Activated CD4-positive, alpha-beta memory T cell treated with anti-CD3 and anti-CD28 coated beads for 36 hours (primary cell): ENCODE results near the gene KMT5B. TPM values are rescaled to one million over a fixed set of nuclear protein-coding genes. Genes with fewer than 3 reads are reported as not detected.

Experiments used
- CTCF ChIA-PET: fragments of 350-600 bp; sonication (Branson Sonifier 250); formaldehyde crosslinking; loops from one replicate; lab custom pipeline; 2021; ENCODE audit warnings: antibody characterized with exemption, inconsistent platforms; lab: Charles Lee
- POLR2A ChIA-PET: fragments of 350-600 bp; sonication (Branson Sonifier 250); formaldehyde crosslinking; loops from one replicate; lab custom pipeline; 2021; ENCODE audit warnings: antibody characterized with exemption; lab: Charles Lee
- DNase-seq: peaks from one replicate; pipeline ENCODE4 v3.0.0-alpha.2; 2020
- H3K27ac Mint-ChIP-seq: one replicate; pipeline ENCODE4 v1.8.0; 2021; ENCODE audit warnings: mixed read lengths
- H3K27me3 Mint-ChIP-seq: one replicate; pipeline ENCODE4 v1.8.0; 2021; ENCODE audit warnings: mixed read lengths
- H3K36me3 Mint-ChIP-seq: one replicate; pipeline ENCODE4 v1.8.0; 2021; ENCODE audit warnings: mixed read lengths
- H3K4me1 Mint-ChIP-seq: one replicate; pipeline ENCODE4 v1.8.0; 2021; ENCODE audit warnings: low read depth, mixed read lengths
- H3K4me3 Mint-ChIP-seq: one replicate; pipeline ENCODE4 v1.8.0; 2021; ENCODE audit warnings: mild to moderate bottlenecking, mixed read lengths
- H3K9me3 Mint-ChIP-seq: one replicate; pipeline ENCODE4 v1.8.0; 2021; ENCODE audit warnings: mixed read lengths
- intact Hi-C: fragments of 100-400 bp; cut with micrococcal nuclease; formaldehyde crosslinking; loops from one replicate; pipeline ENCODE4 v1.15.1; 2023
- total RNA-seq, 2 experiments: library from RNA; stranded (reverse); gene quantifications; one replicate each; pipeline ENCODE4 v1.2.3, GENCODE V29; 2021

Gene KMT5B
- total RNA-seq, 2 experiments from 2014 or later: 18.5 to 21.2 TPM

GRCh38 chr11:68169442-68169841 is 43.7 kb downstream of the KMT5B start:
- ChIA-PET CTCF (no interaction called here), POLR2A (interaction anchor here (1.5 kb wide), 1 partner anchor 24 kb away, joined by 3 read pairs; no protein-coding TSS in a partner anchor)
- intact Hi-C loops: no loop called here
- no peaks in the 10 kb centered on the region for H3K4me1 Mint-ChIP-seq
- H3K36me3 Mint-ChIP-seq: peaks cover 18% of the 10 kb centered on the region
- H3K27ac Mint-ChIP-seq: no peak overlapping the region
- H3K9me3 Mint-ChIP-seq: no peaks in the 10 kb centered on the region
- DNase-seq: no peak
- no peak overlapping the region for H3K4me3 Mint-ChIP-seq
- no peaks in the 10 kb centered on the region for H3K27me3 Mint-ChIP-seq

GRCh38 chr11:68168694-68169093 is 44.4 kb downstream of the KMT5B start:
- no peaks in the 10 kb centered on the region for H3K9me3 Mint-ChIP-seq
- ChIA-PET POLR2A (interaction anchor here (1.5 kb wide), 1 partner anchor 25 kb away, joined by 3 read pairs; no protein-coding TSS in a partner anchor), CTCF (no interaction called here)
- peaks cover 11% of the 10 kb centered on the region for H3K36me3 Mint-ChIP-seq
- intact Hi-C loops: no loop called here
- H3K27ac Mint-ChIP-seq: no peak overlapping the region
- H3K4me3 Mint-ChIP-seq: no peak overlapping the region
- H3K4me1 Mint-ChIP-seq: no peaks in the 10 kb centered on the region
- H3K27me3 Mint-ChIP-seq: no peaks in the 10 kb centered on the region
- DNase-seq: no peak

- ChIA-PET POLR2A (no interaction called here), CTCF (no interaction called here)
Measured at GRCh38 chr11:68167474-68167873, 45.6 kb downstream of the KMT5B start.

GRCh38 chr11:68166969-68167368 is 46.1 kb downstream of the KMT5B start:
- Mint-ChIP-seq H3K36me3 (peaks cover 11% of the 10 kb centered on the region), H3K4me3 (no peak overlapping the region), H3K4me1 (no peaks in the 10 kb centered on the region), H3K9me3 (no peaks in the 10 kb centered on the region), H3K27me3 (no peaks in the 10 kb centered on the region), H3K27ac (no peak overlapping the region)
- no peak for DNase-seq
- ChIA-PET POLR2A (no interaction called here), CTCF (no interaction called here)
- intact Hi-C loops: no loop called here

More at GRCh38 chr11:68167474-68167873, 45.6 kb downstream of the KMT5B start:
- Mint-ChIP-seq H3K27me3 (no peaks in the 10 kb centered on the region), H3K4me3 (no peak overlapping the region), H3K4me1 (no peaks in the 10 kb centered on the region), H3K36me3 (peaks cover 11% of the 10 kb centered on the region), H3K9me3 (no peaks in the 10 kb centered on the region), H3K27ac (no peak overlapping the region)
- intact Hi-C loops: no loop called here
- DNase-seq: no peak

GRCh38 chr11:68165601-68166000 is 47.5 kb downstream of the KMT5B start:
- DNase-seq: no peak
- intact Hi-C loops: no loop called here
- H3K4me3 Mint-ChIP-seq: no peak overlapping the region
- no peak overlapping the region for H3K27ac Mint-ChIP-seq
- H3K9me3 Mint-ChIP-seq: no peaks in the 10 kb centered on the region
- H3K27me3 Mint-ChIP-seq: no peaks in the 10 kb centered on the region
- ChIA-PET CTCF (no interaction called here), POLR2A (no interaction called here)
- H3K4me1 Mint-ChIP-seq: no peaks in the 10 kb centered on the region
- peaks cover 11% of the 10 kb centered on the region for H3K36me3 Mint-ChIP-seq

- no peaks in the 10 kb centered on the region for H3K4me1 Mint-ChIP-seq
- no peak overlapping the region for H3K27ac Mint-ChIP-seq
- CTCF ChIA-PET: no interaction called here
- no peak for DNase-seq
- no peak overlapping the region for H3K4me3 Mint-ChIP-seq
- H3K9me3 Mint-ChIP-seq: no peaks in the 10 kb centered on the region
- peaks cover 5% of the 10 kb centered on the region for H3K36me3 Mint-ChIP-seq
- POLR2A ChIA-PET: no interaction called here
- H3K27me3 Mint-ChIP-seq: no peaks in the 10 kb centered on the region
- intact Hi-C loops: no loop called here
Measured at GRCh38 chr11:68164437-68164836, 48.7 kb downstream of the KMT5B start.

GRCh38 chr11:68163691-68164090 is 49.4 kb downstream of the KMT5B start:
- H3K27ac Mint-ChIP-seq: no peak overlapping the region
- no peak for DNase-seq
- H3K4me1 Mint-ChIP-seq: no peaks in the 10 kb centered on the region
- H3K9me3 Mint-ChIP-seq: no peaks in the 10 kb centered on the region
- intact Hi-C loops: no loop called here
- peaks cover 5% of the 10 kb centered on the region for H3K36me3 Mint-ChIP-seq
- ChIA-PET CTCF (no interaction called here), POLR2A (no interaction called here)
- no peak overlapping the region for H3K4me3 Mint-ChIP-seq
- no peaks in the 10 kb centered on the region for H3K27me3 Mint-ChIP-seq

GRCh38 chr11:68160100-68160695 is 52.9 kb downstream of the KMT5B start:
- H3K27me3 Mint-ChIP-seq: no peaks in the 10 kb centered on the region
- H3K36me3 Mint-ChIP-seq: peaks cover 10% of the 10 kb centered on the region
- no peak overlapping the region for H3K27ac Mint-ChIP-seq
- H3K4me1 Mint-ChIP-seq: no peaks in the 10 kb centered on the region
- ChIA-PET POLR2A (no interaction called here), CTCF (no interaction called here)
- DNase-seq: no peak
- H3K4me3 Mint-ChIP-seq: no peak overlapping the region
- intact Hi-C loops: no loop called here
- no peaks in the 10 kb centered on the region for H3K9me3 Mint-ChIP-seq

GRCh38 chr11:68159665-68160064 is 53.4 kb downstream of the KMT5B start:
- no peak for DNase-seq
- H3K27ac Mint-ChIP-seq: no peak overlapping the region
- H3K27me3 Mint-ChIP-seq: no peaks in the 10 kb centered on the region
- no peak overlapping the region for H3K4me3 Mint-ChIP-seq
- ChIA-PET CTCF (no interaction called here), POLR2A (no interaction called here)
- intact Hi-C loops: no loop called here
- no peaks in the 10 kb centered on the region for H3K9me3 Mint-ChIP-seq
- H3K4me1 Mint-ChIP-seq: no peaks in the 10 kb centered on the region
- peaks cover 10% of the 10 kb centered on the region for H3K36me3 Mint-ChIP-seq

- Mint-ChIP-seq H3K4me3 (no peak overlapping the region), H3K27ac (no peak overlapping the region), H3K9me3 (no peaks in the 10 kb centered on the region), H3K4me1 (no peaks in the 10 kb centered on the region), H3K36me3 (peaks cover 10% of the 10 kb centered on the region), H3K27me3 (no peaks in the 10 kb centered on the region)
- intact Hi-C loops: no loop called here
- ChIA-PET CTCF (no interaction called here), POLR2A (no interaction called here)
- no peak for DNase-seq
Measured at GRCh38 chr11:68159161-68159560, 53.9 kb downstream of the KMT5B start.

GRCh38 chr11:68158580-68158979 is 54.5 kb downstream of the KMT5B start:
- ChIA-PET CTCF (no interaction called here), POLR2A (no interaction called here)
- DNase-seq: no peak
- Mint-ChIP-seq H3K4me3 (no peak overlapping the region), H3K9me3 (no peaks in the 10 kb centered on the region), H3K27ac (no peak overlapping the region), H3K36me3 (peaks cover 10% of the 10 kb centered on the region), H3K27me3 (no peaks in the 10 kb centered on the region), H3K4me1 (no peaks in the 10 kb centered on the region)
- intact Hi-C loops: no loop called here

- Mint-ChIP-seq H3K9me3 (no peaks in the 10 kb centered on the region), H3K27ac (no peak overlapping the region), H3K4me3 (no peak overlapping the region), H3K36me3 (peaks cover 9% of the 10 kb centered on the region), H3K27me3 (no peaks in the 10 kb centered on the region), H3K4me1 (no peaks in the 10 kb centered on the region)
- intact Hi-C loops: no loop called here
- ChIA-PET POLR2A (no interaction called here), CTCF (no interaction called here)
- DNase-seq: no peak
Measured at GRCh38 chr11:68153742-68154141, 59.4 kb downstream of the KMT5B start.

- Mint-ChIP-seq H3K4me1 (no peaks in the 10 kb centered on the region), H3K4me3 (no peak overlapping the region), H3K36me3 (no peaks in the 10 kb centered on the region), H3K9me3 (no peaks in the 10 kb centered on the region), H3K27ac (no peak overlapping the region), H3K27me3 (no peaks in the 10 kb centered on the region)
- intact Hi-C loops: no loop called here
- DNase-seq: no peak
- CTCF ChIA-PET: no interaction called here
- POLR2A ChIA-PET: no interaction called here
Measured at GRCh38 chr11:68150037-68150436, 63.1 kb downstream of the KMT5B start.
